ENCODE measurements around the gene CLEC2A. TPM values are rescaled to one million over a fixed set of nuclear protein-coding genes. Genes with fewer than 3 reads are reported as not detected.

CLEC2A gene
- polyA plus RNA-seq, 3 donors: not detected

DNA sequence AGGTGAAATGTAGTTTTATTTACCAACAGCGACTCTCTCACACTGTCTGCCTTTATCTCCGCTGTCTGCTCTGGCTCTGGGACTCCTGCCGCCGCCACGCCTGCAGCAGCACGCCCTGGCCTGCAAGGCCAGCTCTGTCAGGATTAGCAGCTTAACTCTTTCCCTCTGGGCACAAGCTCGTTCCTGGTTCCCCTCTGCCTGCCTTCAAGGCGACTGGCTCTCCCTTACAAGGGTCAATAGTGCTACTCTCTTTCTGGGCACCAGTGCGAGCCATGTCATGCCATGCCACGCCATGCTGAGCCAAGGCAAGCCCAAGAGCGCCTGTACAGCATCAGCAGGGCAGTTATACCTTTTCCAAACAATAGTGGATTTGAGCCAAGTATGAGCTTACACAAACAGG is 59.4 kb downstream of the CLEC2A start:
- WGBS (ENCODE audit: insufficient coverage): 93% methylated on average over 8 of the region's 11 CpGs
- H3K9me3 Mint-ChIP-seq: peaks cover 0 to 13% (median 10%) of the 10 kb centered on the region in 7 donors
- Histone ChIP-seq H3K27me3 (ENCODE audit: control insufficient read depth in 2 of 2, insufficient read depth in 2 of 2, low read length in 2 of 2) (no peaks in the 10 kb centered on the region), H3K79me2 (ENCODE audit: insufficient read depth, low read length) (peaks cover 14% of the 10 kb centered on the region), H3K27ac (ENCODE audit: low read depth in 1 of 2, low read length in 2 of 2) (no peak overlapping the region), H4K20me1 (ENCODE audit: insufficient read depth, low read length) (no peaks in the 10 kb centered on the region), H3K9me3 (replicated peaks in 1 of 2; ENCODE audit: control insufficient read depth in 1 of 2, insufficient read depth in 1 of 2, low read length in 2 of 2) (no peaks in the 10 kb centered on the region), H3K9ac (ENCODE audit: insufficient read depth, low read length, poor library complexity, severe bottlenecking) (no peak overlapping the region), H3K4me1 (ENCODE audit: control insufficient read depth in 1 of 2, insufficient read depth in 2 of 2, low read length in 2 of 2) (peaks cover 3 to 9% of the 10 kb centered on the region in 2 donors), H3K4me3 (replicated peaks in 1 of 3; ENCODE audit: low read depth in 2 of 3, low read length in 3 of 3) (no peak overlapping the region), H3K36me3 (replicated peaks in 1 of 2; ENCODE audit: control insufficient read depth in 1 of 2, insufficient read depth in 2 of 2, low read length in 2 of 2) (no peaks in the 10 kb centered on the region), H3K4me2 (replicated peaks; ENCODE audit: extremely low read depth, low read length, poor library complexity, severe bottlenecking) (no peak overlapping the region), H2AFZ (ENCODE audit: insufficient read depth, low read depth, low read length, poor library complexity, severe bottlenecking) (no peak overlapping the region)
- TF ChIP-seq, protein P1, sequence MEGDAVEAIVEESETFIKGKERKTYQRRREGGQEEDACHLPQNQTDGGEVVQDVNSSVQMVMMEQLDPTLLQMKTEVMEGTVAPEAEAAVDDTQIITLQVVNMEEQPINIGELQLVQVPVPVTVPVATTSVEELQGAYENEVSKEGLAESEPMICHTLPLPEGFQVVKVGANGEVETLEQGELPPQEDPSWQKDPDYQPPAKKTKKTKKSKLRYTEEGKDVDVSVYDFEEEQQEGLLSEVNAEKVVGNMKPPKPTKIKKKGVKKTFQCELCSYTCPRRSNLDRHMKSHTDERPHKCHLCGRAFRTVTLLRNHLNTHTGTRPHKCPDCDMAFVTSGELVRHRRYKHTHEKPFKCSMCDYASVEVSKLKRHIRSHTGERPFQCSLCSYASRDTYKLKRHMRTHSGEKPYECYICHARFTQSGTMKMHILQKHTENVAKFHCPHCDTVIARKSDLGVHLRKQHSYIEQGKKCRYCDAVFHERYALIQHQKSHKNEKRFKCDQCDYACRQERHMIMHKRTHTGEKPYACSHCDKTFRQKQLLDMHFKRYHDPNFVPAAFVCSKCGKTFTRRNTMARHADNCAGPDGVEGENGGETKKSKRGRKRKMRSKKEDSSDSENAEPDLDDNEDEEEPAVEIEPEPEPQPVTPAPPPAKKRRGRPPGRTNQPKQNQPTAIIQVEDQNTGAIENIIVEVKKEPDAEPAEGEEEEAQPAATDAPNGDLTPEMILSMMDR (IDR thresholded peaks at IDR 0.05): no peak
- H3K4me3 Mint-ChIP-seq: no peak overlapping the region
- H3K27ac Mint-ChIP-seq: no peak overlapping the region
- no peaks in the 10 kb centered on the region for H3K27me3 Mint-ChIP-seq (ENCODE audit: low read depth in 3 of 3)
- H3K36me3 Mint-ChIP-seq: no peaks in the 10 kb centered on the region
- intact Hi-C loops (cut with micrococcal nuclease): loop anchor here in 1 of 2 donors (10.0 kb wide), 1 partner anchor 262 kb away; the partner anchor contains the start of gene CLEC7A
- no peak for DNase-seq
- H3K4me1 Mint-ChIP-seq: peaks cover 5% of the 10 kb centered on the region

DNA sequence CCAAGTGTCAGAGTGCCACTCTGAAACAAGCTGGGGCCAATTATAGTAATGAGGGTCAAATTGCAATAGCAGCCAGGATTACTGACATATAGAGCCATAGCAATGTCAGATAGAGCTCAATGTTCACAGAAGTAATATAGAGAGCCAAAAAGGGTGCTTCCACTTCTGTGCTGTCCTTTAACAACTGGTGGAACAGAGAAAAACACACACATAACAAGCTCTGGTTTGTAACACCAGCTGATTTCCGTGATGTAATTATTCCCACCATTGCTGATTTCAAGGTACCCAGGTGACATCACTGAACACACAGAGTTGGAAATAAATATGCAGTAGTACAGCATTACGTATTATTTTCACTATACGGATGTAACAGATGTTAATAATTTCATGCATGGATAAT is 60.0 kb downstream of the CLEC2A start:
- H3K27ac ChIP-seq (ENCODE audit: low read depth in 1 of 2, low read length in 2 of 2): no peak overlapping the region
- H3K9me3 ChIP-seq (replicated peaks in 1 of 2; ENCODE audit: control insufficient read depth in 1 of 2, insufficient read depth in 1 of 2, low read length in 2 of 2): no peaks in the 10 kb centered on the region
- peaks cover 20% of the 10 kb centered on the region for H3K79me2 ChIP-seq (ENCODE audit: insufficient read depth, low read length)
- Mint-ChIP-seq H3K4me1 (peaks cover 5% of the 10 kb centered on the region), H3K27ac (no peak overlapping the region), H3K36me3 (no peaks in the 10 kb centered on the region), H3K4me3 (no peak overlapping the region), H3K9me3 (peaks cover 0 to 13% (median 10%) of the 10 kb centered on the region in 7 donors), H3K27me3 (ENCODE audit: low read depth in 3 of 3) (no peaks in the 10 kb centered on the region)
- H3K4me2 ChIP-seq (replicated peaks; ENCODE audit: extremely low read depth, low read length, poor library complexity, severe bottlenecking): no peak overlapping the region
- no peaks in the 10 kb centered on the region for H3K27me3 ChIP-seq (ENCODE audit: control insufficient read depth in 2 of 2, insufficient read depth in 2 of 2, low read length in 2 of 2)
- intact Hi-C loops (cut with micrococcal nuclease): loop anchor here in 1 of 2 donors (10.0 kb wide), 1 partner anchor 263 kb away; the partner anchor contains the start of gene CLEC7A
- WGBS (ENCODE audit: insufficient coverage): no CpG with 5 or more reads among the region's 3 CpGs
- H3K9ac ChIP-seq (ENCODE audit: insufficient read depth, low read length, poor library complexity, severe bottlenecking): no peak overlapping the region
- peaks cover 3% of the 10 kb centered on the region for H4K20me1 ChIP-seq (ENCODE audit: insufficient read depth, low read length)
- no peak overlapping the region for H3K4me3 ChIP-seq (replicated peaks in 1 of 3; ENCODE audit: low read depth in 2 of 3, low read length in 3 of 3)
- TF ChIP-seq, protein P1 (IDR thresholded peaks at IDR 0.05): no peak
- H3K4me1 ChIP-seq (ENCODE audit: control insufficient read depth in 1 of 2, insufficient read depth in 2 of 2, low read length in 2 of 2): peaks cover 3 to 9% of the 10 kb centered on the region in 2 donors
- H3K36me3 ChIP-seq (replicated peaks in 1 of 2; ENCODE audit: control insufficient read depth in 1 of 2, insufficient read depth in 2 of 2, low read length in 2 of 2): no peaks in the 10 kb centered on the region
- no peak overlapping the region for H2AFZ ChIP-seq (ENCODE audit: insufficient read depth, low read depth, low read length, poor library complexity, severe bottlenecking)
- no peak for DNase-seq
